ENCODE results near the gene EFNB3. TPM values are rescaled to one million over a fixed set of nuclear protein-coding genes. Genes with fewer than 3 reads are reported as not detected.

The EFNB3 gene
- total RNA-seq, 1 experiment from 2014 or later, result 1.5 TPM

- Histone ChIP-seq H3K9me2 (ENCODE audit: insufficient read depth) (no peaks in the 10 kb centered on the region), H3K4me2 (no peak overlapping the region), H3K9me3 (ENCODE audit: insufficient read depth, low read depth) (no peaks in the 10 kb centered on the region), H3K4me3 (no peak overlapping the region), H3F3A (ENCODE audit: insufficient read depth, low read depth) (no peaks in the 10 kb centered on the region), H3K36me3 (ENCODE audit: low read depth) (no peaks in the 10 kb centered on the region), H3K27me3 (ENCODE audit: insufficient read depth, low read depth) (no peaks in the 10 kb centered on the region), H3K27ac (no peak overlapping the region), H4K20me1 (ENCODE audit: insufficient read depth) (no peaks in the 10 kb centered on the region), H3K79me2 (ENCODE audit: low read depth) (no peaks in the 10 kb centered on the region), H2AFZ (no peak overlapping the region), H3K4me1 (replicated peaks; ENCODE audit: insufficient read depth) (no peaks in the 10 kb centered on the region)
- no TSS peak for BruUV-seq (replicated peaks)
- CTCF ChIA-PET, result no interaction called here
- no peak for TF ChIP-seq EZH2 (IDR thresholded peaks at IDR 0.05; ENCODE audit: low read depth)
- TF ChIP-seq, protein P1, sequence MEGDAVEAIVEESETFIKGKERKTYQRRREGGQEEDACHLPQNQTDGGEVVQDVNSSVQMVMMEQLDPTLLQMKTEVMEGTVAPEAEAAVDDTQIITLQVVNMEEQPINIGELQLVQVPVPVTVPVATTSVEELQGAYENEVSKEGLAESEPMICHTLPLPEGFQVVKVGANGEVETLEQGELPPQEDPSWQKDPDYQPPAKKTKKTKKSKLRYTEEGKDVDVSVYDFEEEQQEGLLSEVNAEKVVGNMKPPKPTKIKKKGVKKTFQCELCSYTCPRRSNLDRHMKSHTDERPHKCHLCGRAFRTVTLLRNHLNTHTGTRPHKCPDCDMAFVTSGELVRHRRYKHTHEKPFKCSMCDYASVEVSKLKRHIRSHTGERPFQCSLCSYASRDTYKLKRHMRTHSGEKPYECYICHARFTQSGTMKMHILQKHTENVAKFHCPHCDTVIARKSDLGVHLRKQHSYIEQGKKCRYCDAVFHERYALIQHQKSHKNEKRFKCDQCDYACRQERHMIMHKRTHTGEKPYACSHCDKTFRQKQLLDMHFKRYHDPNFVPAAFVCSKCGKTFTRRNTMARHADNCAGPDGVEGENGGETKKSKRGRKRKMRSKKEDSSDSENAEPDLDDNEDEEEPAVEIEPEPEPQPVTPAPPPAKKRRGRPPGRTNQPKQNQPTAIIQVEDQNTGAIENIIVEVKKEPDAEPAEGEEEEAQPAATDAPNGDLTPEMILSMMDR (conservative IDR thresholded peaks at IDR 0.05), result no peak
- DNase-seq, result no peak
- POLR2A ChIA-PET (ENCODE audit: unreplicated experiment), result interaction anchor here (0.7 kb wide), 1 partner anchor 283 kb away, joined by 3 read pairs; no protein-coding TSS in a partner anchor
- intact Hi-C loops (cut with micrococcal nuclease; ENCODE audit: unreplicated experiment), result no loop called here
Measured at GRCh38 chr17:7705269-7706255, 560 bp downstream of the EFNB3 start.

- H2AFZ ChIP-seq, result no peak overlapping the region
- POLR2A ChIA-PET (ENCODE audit: unreplicated experiment), result interaction anchor here (0.7 kb wide), 1 partner anchor 302 kb away, joined by 3 read pairs; no protein-coding TSS in a partner anchor
Measured at GRCh38 chr17:7706631-7707354, 1.8 kb downstream of the EFNB3 start.

GRCh38 chr17:7707446-7707845, 2.4 kb downstream of the EFNB3 start:
- Histone ChIP-seq H3K4me1 (replicated peaks; ENCODE audit: insufficient read depth) (no peaks in the 10 kb centered on the region), H3K9me3 (ENCODE audit: insufficient read depth, low read depth) (no peaks in the 10 kb centered on the region), H3K36me3 (ENCODE audit: low read depth) (no peaks in the 10 kb centered on the region), H3K4me3 (no peak overlapping the region), H3K27ac (no peak overlapping the region), H3K9me2 (ENCODE audit: insufficient read depth) (no peaks in the 10 kb centered on the region), H4K20me1 (ENCODE audit: insufficient read depth) (no peaks in the 10 kb centered on the region), H3K79me2 (ENCODE audit: low read depth) (no peaks in the 10 kb centered on the region), H3K4me2 (no peak overlapping the region), H3K27me3 (ENCODE audit: insufficient read depth, low read depth) (no peaks in the 10 kb centered on the region), H3F3A (ENCODE audit: insufficient read depth, low read depth) (no peaks in the 10 kb centered on the region), H2AFZ (no peak overlapping the region)
- intact Hi-C loops (cut with micrococcal nuclease; ENCODE audit: unreplicated experiment), result no loop called here
- no TSS peak for BruUV-seq (replicated peaks)
- CTCF ChIA-PET, result no interaction called here
- no peak for TF ChIP-seq EZH2 (IDR thresholded peaks at IDR 0.05; ENCODE audit: low read depth)
- POLR2A ChIA-PET (ENCODE audit: unreplicated experiment), result no interaction called here
- DNase-seq, result no peak

More at GRCh38 chr17:7706631-7707354, 1.8 kb downstream of the EFNB3 start:
- no peaks in the 10 kb centered on the region for H4K20me1 ChIP-seq (ENCODE audit: insufficient read depth)
- H3K36me3 ChIP-seq (ENCODE audit: low read depth), result no peaks in the 10 kb centered on the region
- intact Hi-C loops (cut with micrococcal nuclease; ENCODE audit: unreplicated experiment), result no loop called here
- H3K27ac ChIP-seq, result no peak overlapping the region
- BruUV-seq (replicated peaks), result no TSS peak
- no peak overlapping the region for H3K4me3 ChIP-seq
- no peak for TF ChIP-seq EZH2 (IDR thresholded peaks at IDR 0.05; ENCODE audit: low read depth)
- TF ChIP-seq, protein P1 (conservative IDR thresholded peaks at IDR 0.05), result no peak
- no peak for DNase-seq
- H3F3A ChIP-seq (ENCODE audit: insufficient read depth, low read depth), result no peaks in the 10 kb centered on the region
- H3K79me2 ChIP-seq (ENCODE audit: low read depth), result no peaks in the 10 kb centered on the region
- no peak overlapping the region for H3K4me2 ChIP-seq
- no peaks in the 10 kb centered on the region for H3K9me3 ChIP-seq (ENCODE audit: insufficient read depth, low read depth)
- no peaks in the 10 kb centered on the region for H3K4me1 ChIP-seq (replicated peaks; ENCODE audit: insufficient read depth)
- no peaks in the 10 kb centered on the region for H3K27me3 ChIP-seq (ENCODE audit: insufficient read depth, low read depth)
- H3K9me2 ChIP-seq (ENCODE audit: insufficient read depth), result no peaks in the 10 kb centered on the region
- CTCF ChIA-PET, result no interaction called here

Measured in PC-9 (cell line).